Suppressor macrophage (primary cell): Measurements from ENCODE around the gene DIPK2B.

Source experiments
- DNase-seq, 4 experiments: peaks; one replicate each; pipeline ENCODE4 v3.0.0-alpha.2; 2020 to 2022

DIPK2B gene

GRCh38 chrX:45154462-45154861 is 46.2 kb downstream of the DIPK2B start:
- no peak for DNase-seq

DNA sequence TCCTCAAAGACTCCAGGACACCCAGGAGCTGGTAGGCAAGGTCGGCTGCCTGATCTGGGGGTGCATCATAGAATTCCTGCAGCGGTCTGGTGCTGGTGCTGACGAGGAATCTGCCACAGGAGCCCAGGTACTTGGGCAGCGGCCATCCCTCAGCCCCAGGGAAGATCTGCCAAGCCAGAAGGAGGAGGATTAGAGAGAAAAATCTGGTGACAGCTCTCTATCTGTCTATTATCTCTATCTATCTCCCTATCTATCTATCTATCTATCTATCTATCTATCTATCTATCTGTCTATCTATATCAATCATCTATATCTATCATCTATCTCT is 46.7 kb downstream of the DIPK2B start:
- no peak for DNase-seq
